ENCODE data around the gene MUSTN1. TPM values are rescaled to one million over a fixed set of nuclear protein-coding genes. Genes with fewer than 3 reads are reported as not detected.

MUSTN1 gene
- total RNA-seq, 1 donor from 2014 or later = 4.1 TPM

DNA sequence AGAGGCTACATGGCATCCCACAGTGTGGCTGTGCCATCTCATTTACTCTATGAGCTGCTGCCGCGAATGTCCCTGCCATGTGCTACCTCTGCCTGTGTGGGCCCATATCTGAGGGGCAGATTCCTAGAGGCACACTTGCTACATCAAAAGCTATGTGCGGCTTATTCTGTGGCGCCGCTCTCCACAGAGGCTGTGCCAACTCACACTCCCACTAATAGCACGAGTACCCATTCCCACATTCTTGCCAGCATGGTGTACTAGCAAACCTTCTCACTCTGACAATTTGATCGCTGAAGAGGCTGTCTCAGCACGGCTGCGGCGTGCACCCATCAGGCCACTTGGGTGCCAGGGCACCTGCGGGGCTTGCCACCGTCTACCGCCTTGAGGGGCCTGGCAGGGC, 31.2 kb upstream of the MUSTN1 start:
- Mint-ChIP-seq H3K9me3 (peaks cover 14% of the 10 kb centered on the region), H3K36me3 (ENCODE audit: low read depth) (peaks cover 25% of the 10 kb centered on the region), H3K4me1 (no peaks in the 10 kb centered on the region), H3K27ac (ENCODE audit: unreplicated experiment) (peak overlapping the region; percentile 44), H3K4me3 (no peak overlapping the region), H3K27me3 (ENCODE audit: low read depth) (no peaks in the 10 kb centered on the region)
- TF ChIP-seq, protein P1, sequence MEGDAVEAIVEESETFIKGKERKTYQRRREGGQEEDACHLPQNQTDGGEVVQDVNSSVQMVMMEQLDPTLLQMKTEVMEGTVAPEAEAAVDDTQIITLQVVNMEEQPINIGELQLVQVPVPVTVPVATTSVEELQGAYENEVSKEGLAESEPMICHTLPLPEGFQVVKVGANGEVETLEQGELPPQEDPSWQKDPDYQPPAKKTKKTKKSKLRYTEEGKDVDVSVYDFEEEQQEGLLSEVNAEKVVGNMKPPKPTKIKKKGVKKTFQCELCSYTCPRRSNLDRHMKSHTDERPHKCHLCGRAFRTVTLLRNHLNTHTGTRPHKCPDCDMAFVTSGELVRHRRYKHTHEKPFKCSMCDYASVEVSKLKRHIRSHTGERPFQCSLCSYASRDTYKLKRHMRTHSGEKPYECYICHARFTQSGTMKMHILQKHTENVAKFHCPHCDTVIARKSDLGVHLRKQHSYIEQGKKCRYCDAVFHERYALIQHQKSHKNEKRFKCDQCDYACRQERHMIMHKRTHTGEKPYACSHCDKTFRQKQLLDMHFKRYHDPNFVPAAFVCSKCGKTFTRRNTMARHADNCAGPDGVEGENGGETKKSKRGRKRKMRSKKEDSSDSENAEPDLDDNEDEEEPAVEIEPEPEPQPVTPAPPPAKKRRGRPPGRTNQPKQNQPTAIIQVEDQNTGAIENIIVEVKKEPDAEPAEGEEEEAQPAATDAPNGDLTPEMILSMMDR (conservative IDR thresholded peaks at IDR 0.05) = no peak
- DNase-seq (ENCODE audit: low read depth, low spot score) = no peak

DNA sequence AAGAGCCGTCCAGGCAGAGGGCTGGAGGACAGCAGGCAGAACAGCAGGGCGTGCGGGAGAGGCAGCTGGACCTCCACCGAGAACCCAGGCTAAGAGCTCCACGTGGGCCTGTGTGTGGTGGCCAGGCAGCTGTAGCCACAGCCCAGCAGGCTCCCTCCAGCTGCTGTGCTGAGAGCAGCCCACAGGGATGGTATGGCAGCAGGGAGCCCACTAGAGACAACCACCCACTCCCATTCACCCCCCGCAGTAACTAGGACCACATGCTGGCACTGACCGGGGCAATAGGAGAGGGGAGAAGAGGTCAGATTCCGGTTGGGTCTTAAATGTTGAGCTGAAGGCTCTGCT, 25.6 kb upstream of the MUSTN1 start:
- Mint-ChIP-seq H3K27ac (ENCODE audit: unreplicated experiment) (peak overlapping the region; percentile 81), H3K4me3 (no peak overlapping the region), H3K27me3 (ENCODE audit: low read depth) (no peaks in the 10 kb centered on the region), H3K36me3 (ENCODE audit: low read depth) (peaks cover 15% of the 10 kb centered on the region), H3K4me1 (no peaks in the 10 kb centered on the region), H3K9me3 (peaks cover 14% of the 10 kb centered on the region)
- TF ChIP-seq, protein P1 (conservative IDR thresholded peaks at IDR 0.05) = no peak
- DNase-seq (ENCODE audit: low read depth, low spot score) = no peak

DNA sequence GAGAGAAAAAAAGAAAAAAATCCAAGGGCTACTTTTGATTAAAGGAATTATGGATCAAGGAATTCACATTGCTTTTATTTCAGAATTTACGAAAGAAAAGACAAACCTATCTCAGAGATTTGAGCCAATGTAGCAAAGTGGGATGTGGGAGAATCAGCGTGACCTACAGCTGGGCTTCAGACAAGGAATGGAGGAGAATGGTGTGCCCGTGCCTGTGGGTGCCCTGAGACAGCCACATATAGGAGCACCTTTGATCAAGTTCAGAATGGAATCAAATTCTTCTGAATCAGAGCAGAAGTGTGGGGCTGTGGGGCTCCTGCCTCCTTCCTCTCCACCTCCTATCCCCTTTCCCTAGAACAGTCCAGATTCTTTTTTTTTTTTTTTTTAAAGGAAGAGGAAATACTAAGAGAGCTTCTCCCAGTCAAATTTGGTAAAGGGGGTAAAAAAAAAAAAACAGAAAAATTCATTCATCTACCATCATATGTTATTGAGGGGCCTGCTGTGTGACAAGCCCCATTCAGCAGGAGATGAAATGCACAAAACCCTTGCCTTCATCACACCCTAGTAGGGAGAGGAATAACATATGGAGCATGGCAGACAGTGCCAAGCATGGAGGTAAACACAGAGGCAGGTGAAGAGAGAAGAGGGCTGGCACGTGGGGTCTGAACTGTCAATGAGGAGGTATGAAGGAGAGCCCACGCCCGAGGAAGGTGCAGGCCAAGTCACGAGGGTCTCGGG, 25.0 kb upstream of the MUSTN1 start:
- TF ChIP-seq, protein P1 (conservative IDR thresholded peaks at IDR 0.05) = no peak
- peaks cover 11% of the 10 kb centered on the region for H3K9me3 Mint-ChIP-seq
- DNase-seq (ENCODE audit: low read depth, low spot score) = no peak
- no peaks in the 10 kb centered on the region for H3K27me3 Mint-ChIP-seq (ENCODE audit: low read depth)
- no peak overlapping the region for H3K27ac Mint-ChIP-seq (ENCODE audit: unreplicated experiment)
- peaks cover 13% of the 10 kb centered on the region for H3K36me3 Mint-ChIP-seq (ENCODE audit: low read depth)
- H3K4me3 Mint-ChIP-seq = no peak overlapping the region
- no peaks in the 10 kb centered on the region for H3K4me1 Mint-ChIP-seq

DNA sequence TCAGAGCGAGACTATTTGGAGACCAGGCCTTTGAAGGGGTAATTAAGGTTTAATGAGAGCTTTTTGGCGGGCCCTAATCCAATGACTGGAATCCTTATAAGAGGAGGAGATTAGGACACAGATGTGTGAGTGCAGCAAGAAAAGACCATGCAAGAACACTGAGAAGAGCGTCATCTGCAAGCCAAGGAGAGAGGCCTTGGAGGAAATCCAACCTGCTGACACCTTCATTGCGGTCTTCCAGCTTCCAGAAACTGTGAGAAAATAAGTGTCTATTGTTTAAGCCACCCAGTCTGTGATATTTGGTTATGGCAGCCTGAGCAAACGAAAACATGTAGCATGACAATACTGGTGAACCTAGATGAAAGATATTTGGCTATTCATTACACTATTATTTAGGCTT, 23.0 kb upstream of the MUSTN1 start:
- peaks cover 3% of the 10 kb centered on the region for H3K9me3 Mint-ChIP-seq
- peaks cover 7% of the 10 kb centered on the region for H3K4me1 Mint-ChIP-seq
- H3K27ac Mint-ChIP-seq (ENCODE audit: unreplicated experiment) = no peak overlapping the region
- H3K36me3 Mint-ChIP-seq (ENCODE audit: low read depth) = peaks cover 3% of the 10 kb centered on the region
- H3K27me3 Mint-ChIP-seq (ENCODE audit: low read depth) = no peaks in the 10 kb centered on the region
- H3K4me3 Mint-ChIP-seq = no peak overlapping the region
- DNase-seq (ENCODE audit: low read depth, low spot score) = no peak
- TF ChIP-seq, protein P1 (conservative IDR thresholded peaks at IDR 0.05) = no peak

DNA sequence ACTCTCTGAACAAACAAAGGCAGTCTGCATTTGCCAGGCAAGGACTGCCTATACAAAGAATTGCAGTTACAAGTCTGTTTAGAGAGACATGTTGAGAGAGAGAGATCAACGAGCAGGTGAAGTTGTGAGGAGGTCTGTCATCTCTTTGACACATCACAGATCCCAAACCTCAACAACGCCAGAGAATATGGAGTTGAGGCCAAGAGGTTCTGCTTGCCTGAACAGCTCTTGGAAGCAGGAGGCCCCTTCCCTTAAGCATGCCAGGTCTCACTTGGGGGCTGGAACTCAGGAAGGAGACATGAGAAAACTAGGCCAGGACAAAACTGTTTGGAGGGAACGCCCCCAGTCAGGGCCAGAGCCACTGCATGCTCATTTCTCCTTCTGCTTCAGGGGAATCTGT, 22.3 kb upstream of the MUSTN1 start:
- TF ChIP-seq, protein P1 (conservative IDR thresholded peaks at IDR 0.05) = no peak
- peaks cover 15% of the 10 kb centered on the region for H3K4me1 Mint-ChIP-seq
- DNase-seq (ENCODE audit: low read depth, low spot score) = no peak
- no peaks in the 10 kb centered on the region for H3K36me3 Mint-ChIP-seq (ENCODE audit: low read depth)
- H3K27ac Mint-ChIP-seq (ENCODE audit: unreplicated experiment) = peak overlapping the region; percentile 44
- no peak overlapping the region for H3K4me3 Mint-ChIP-seq
- no peaks in the 10 kb centered on the region for H3K27me3 Mint-ChIP-seq (ENCODE audit: low read depth)
- no peaks in the 10 kb centered on the region for H3K9me3 Mint-ChIP-seq
